ENCODE measurements around the gene NDUFAF4. TPM values are rescaled to one million over a fixed set of nuclear protein-coding genes. Genes with fewer than 3 reads are reported as not detected.
"Not testable (repeated sequence)": the region's sequence is repeated elsewhere in the genome, so short reads cannot be mapped to it uniquely, and the experiment has no call there.

NDUFAF4 gene
- total RNA-seq, 4 donors from 2014 or later, result 9.6 to 40.6 (median 32.1) TPM

DNA sequence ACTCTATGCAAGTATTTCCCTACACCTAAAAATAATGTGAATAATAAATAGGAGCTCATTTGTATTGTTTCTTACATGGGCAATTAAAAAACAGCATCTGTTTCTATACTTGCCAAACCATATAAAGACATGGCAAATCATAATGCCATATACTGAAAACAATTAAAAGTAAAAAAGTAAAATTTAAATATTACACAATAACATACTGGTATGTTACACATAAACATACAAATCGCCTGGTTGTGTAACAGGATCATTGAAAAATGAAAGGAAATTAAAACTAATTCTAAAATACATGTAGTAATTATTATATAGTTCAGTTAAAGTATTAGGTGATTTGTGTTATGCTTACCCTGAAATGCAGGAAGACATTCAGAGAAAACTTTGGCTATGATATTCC, 11.2 kb downstream of the NDUFAF4 start:
- ATAC-seq (ENCODE audit: low FRiP score), result no peak
- TF ChIP-seq, protein P1, sequence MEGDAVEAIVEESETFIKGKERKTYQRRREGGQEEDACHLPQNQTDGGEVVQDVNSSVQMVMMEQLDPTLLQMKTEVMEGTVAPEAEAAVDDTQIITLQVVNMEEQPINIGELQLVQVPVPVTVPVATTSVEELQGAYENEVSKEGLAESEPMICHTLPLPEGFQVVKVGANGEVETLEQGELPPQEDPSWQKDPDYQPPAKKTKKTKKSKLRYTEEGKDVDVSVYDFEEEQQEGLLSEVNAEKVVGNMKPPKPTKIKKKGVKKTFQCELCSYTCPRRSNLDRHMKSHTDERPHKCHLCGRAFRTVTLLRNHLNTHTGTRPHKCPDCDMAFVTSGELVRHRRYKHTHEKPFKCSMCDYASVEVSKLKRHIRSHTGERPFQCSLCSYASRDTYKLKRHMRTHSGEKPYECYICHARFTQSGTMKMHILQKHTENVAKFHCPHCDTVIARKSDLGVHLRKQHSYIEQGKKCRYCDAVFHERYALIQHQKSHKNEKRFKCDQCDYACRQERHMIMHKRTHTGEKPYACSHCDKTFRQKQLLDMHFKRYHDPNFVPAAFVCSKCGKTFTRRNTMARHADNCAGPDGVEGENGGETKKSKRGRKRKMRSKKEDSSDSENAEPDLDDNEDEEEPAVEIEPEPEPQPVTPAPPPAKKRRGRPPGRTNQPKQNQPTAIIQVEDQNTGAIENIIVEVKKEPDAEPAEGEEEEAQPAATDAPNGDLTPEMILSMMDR (IDR thresholded peaks at IDR 0.05), result no peak
- DNase-seq (ENCODE audit: low spot score), result no peak

DNA sequence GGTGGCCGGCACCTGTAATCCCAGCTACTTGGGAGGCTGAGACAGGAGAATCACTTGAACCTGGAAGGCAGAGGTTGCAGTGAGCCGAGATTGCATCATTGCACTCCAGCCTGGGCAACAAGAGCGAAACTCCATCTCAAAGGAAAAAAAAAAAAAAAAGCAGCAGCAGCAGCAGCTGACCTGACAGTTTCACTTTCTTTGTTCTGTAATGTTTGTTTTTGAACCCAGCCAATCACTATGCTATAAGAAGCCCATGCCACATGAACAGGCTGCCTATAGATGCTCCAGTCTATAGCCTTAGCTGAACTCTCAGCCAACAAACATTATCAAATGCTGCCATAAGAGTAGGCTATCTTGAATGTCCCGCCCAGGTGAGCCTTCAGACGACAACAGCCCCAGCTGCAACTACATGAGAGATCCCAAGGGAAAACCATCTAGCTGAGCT, 12.5 kb downstream of the NDUFAF4 start:
- ATAC-seq (ENCODE audit: low FRiP score); DNase-seq (ENCODE audit: low spot score): not testable (repeated sequence)

DNA sequence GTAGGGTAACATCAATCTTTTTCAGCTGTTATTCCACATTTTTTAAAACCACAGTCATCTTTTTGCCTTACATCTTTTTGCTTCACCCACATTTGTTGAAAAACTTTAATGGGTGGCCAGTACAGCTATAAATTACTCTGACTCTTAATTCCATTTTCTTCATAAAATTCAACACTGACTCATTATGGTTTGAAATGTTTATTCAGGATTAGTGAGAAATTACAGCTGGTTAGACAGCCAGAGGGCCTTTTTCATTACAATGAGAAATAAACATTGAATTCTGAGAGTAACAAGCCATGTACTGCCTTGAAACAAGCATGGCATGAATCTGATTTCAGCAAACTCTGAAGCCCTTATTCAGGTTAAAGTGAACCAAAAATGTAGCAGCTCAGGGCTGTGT, 19.5 kb downstream of the NDUFAF4 start:
- TF ChIP-seq, protein P1 (IDR thresholded peaks at IDR 0.05), result no peak
- DNase-seq (ENCODE audit: low spot score) (no peak), ATAC-seq (ENCODE audit: low FRiP score) (no peak)

- TF ChIP-seq, protein P1 (IDR thresholded peaks at IDR 0.05), result no peak
- ATAC-seq (ENCODE audit: low FRiP score) (no peak), DNase-seq (ENCODE audit: low spot score) (no peak)
Observed at GRCh38 chr6:96876886-96877545, 20.7 kb downstream of the NDUFAF4 start.

GRCh38 chr6:96872976-96873375, 24.7 kb downstream of the NDUFAF4 start:
- no peak for DNase-seq (ENCODE audit: low spot score)
- ATAC-seq (ENCODE audit: low FRiP score), result no peak
- TF ChIP-seq, protein P1 (IDR thresholded peaks at IDR 0.05), result no peak

GRCh38 chr6:96865055-96865405, 32.7 kb downstream of the NDUFAF4 start:
- DNase-seq (ENCODE audit: low spot score) (no peak), ATAC-seq (ENCODE audit: low FRiP score) (no peak)
- TF ChIP-seq, protein P1 (IDR thresholded peaks at IDR 0.05), result no peak

DNA sequence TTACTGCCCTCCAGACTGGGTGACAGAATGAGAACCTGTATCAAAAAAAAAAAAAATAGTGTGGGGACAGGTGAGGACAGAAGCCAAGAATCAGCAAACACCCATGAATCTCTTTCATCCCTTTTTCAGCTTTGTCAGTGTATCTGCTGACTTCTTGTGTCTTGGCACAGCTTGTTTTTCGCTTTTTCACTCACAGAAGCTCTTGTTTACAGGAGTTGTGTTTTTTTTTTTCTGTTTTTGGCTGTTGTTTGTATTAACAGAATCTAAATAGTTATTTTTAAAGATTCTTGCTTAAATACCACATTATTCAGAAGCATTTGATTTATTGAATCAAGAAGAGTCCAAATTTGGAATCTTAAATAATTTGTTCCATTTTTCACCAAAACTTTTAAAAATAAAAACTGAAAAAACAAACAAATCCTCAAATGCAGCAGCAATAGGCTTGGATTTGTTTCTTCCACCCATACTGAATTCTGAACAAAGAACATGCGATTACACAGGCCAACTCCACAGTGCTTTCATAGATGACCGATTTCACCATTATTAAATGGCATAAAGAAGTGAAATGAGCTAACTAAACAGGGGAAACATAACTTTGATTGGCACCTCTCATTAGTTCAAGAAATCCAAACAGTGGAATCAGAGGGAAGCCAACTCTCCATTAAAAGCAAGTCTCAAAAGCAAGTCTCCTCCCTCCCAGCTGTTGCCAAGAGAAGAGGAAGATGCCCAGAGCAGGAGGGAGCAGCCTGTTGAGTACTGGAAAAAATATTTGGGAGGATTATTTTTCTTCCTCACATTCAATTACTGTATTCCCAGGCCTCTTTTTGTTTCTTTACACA, 33.3 kb downstream of the NDUFAF4 start:
- ATAC-seq (ENCODE audit: low FRiP score), result no peak
- no peak for DNase-seq (ENCODE audit: low spot score)
- TF ChIP-seq, protein P1 (IDR thresholded peaks at IDR 0.05), result no peak

All from omental fat pad (tissue), 4 donors.